Iris pigment epithelial cell (primary cell): ENCODE results near the gene LCORL.
"Not testable (repeated sequence)": the region's sequence is repeated elsewhere in the genome, so short reads cannot be mapped to it uniquely, and the experiment has no call there.

ENCODE experiments used
- DNase-seq: peaks from one replicate; pipeline ENCODE4 v3.0.0-alpha.2; 2011; ENCODE audit warnings: low read depth

LCORL gene

GRCh38 chr4:18020145-18020670 is 1.3 kb downstream of the LCORL start:
- peak; percentile 23 for DNase-seq

- no peak for DNase-seq
Observed at GRCh38 chr4:18014269-18014668, 7.3 kb downstream of the LCORL start.

- DNase-seq = no peak
Observed at GRCh38 chr4:18012807-18013462, 8.6 kb downstream of the LCORL start.

GRCh38 chr4:18012134-18012806 is 9.3 kb downstream of the LCORL start:
- DNase-seq = no peak

- no peak for DNase-seq
Observed at GRCh38 chr4:18007625-18008024, 13.9 kb downstream of the LCORL start.

GRCh38 chr4:18006432-18006831 is 15.1 kb downstream of the LCORL start:
- DNase-seq = not testable (repeated sequence)

- DNase-seq = no peak
Observed at GRCh38 chr4:17997129-17997528, 24.4 kb downstream of the LCORL start.

GRCh38 chr4:17995165-17995564 is 26.4 kb downstream of the LCORL start:
- no peak for DNase-seq

GRCh38 chr4:17985832-17986231 is 35.7 kb downstream of the LCORL start:
- no peak for DNase-seq

GRCh38 chr4:17981063-17981462 is 40.5 kb downstream of the LCORL start:
- DNase-seq = peak; percentile 18

- DNase-seq = no peak
Observed at GRCh38 chr4:17968721-17969120, 52.8 kb downstream of the LCORL start.

- no peak for DNase-seq
Observed at GRCh38 chr4:17967078-17967477, 54.5 kb downstream of the LCORL start.

GRCh38 chr4:17966312-17966711 is 55.2 kb downstream of the LCORL start:
- DNase-seq = no peak

- no peak for DNase-seq
Observed at GRCh38 chr4:17964576-17964975, 57.0 kb downstream of the LCORL start.

- DNase-seq = peak; percentile 12
Observed at GRCh38 chr4:17962171-17962570, 59.4 kb downstream of the LCORL start.

- no peak for DNase-seq
Observed at GRCh38 chr4:17961249-17961648, 60.3 kb downstream of the LCORL start.

- peak; percentile 10 for DNase-seq
Observed at GRCh38 chr4:17958181-17958580, 63.4 kb downstream of the LCORL start.

- peak; percentile 39 for DNase-seq
Observed at GRCh38 chr4:17957688-17958087, 63.9 kb downstream of the LCORL start.

GRCh38 chr4:17956245-17956644 is 65.3 kb downstream of the LCORL start:
- DNase-seq = no peak

GRCh38 chr4:17945303-17945702 is 76.3 kb downstream of the LCORL start:
- no peak for DNase-seq

GRCh38 chr4:17941731-17942130 is 79.8 kb downstream of the LCORL start:
- DNase-seq = peak; percentile 8

GRCh38 chr4:17939054-17939453 is 82.5 kb downstream of the LCORL start:
- peak; percentile 9 for DNase-seq

- DNase-seq = no peak
Observed at GRCh38 chr4:17934286-17934685, 87.3 kb downstream of the LCORL start.

GRCh38 chr4:17933126-17933525 is 88.4 kb downstream of the LCORL start:
- no peak for DNase-seq
